Upper lobe of left lung (tissue), 4 donors: Measurements from ENCODE around the gene HLA-DQA1.

ENCODE experiments used
- EP300 ChIP-seq, 4 donors: sonication (generic); formaldehyde crosslinking; IDR thresholded peaks; one replicate each; pipeline ENCODE4 v1.5.1; 2017; ENCODE audit warnings: antibody characterized with exemption in 4 of 4, control low read depth in 2 of 4
- POLR2A ChIP-seq, 4 donors: fragments of 450-650 bp; IDR thresholded peaks; one replicate each; pipeline ENCODE4 v1.5.1; 2016 to 2017; ENCODE audit warnings: antibody characterized with exemption in 4 of 4, mild to moderate bottlenecking in 2 of 4
- POLR2AphosphoS5 ChIP-seq, 2 donors: sonication (generic); formaldehyde crosslinking; IDR thresholded peaks; one replicate each; pipeline ENCODE4 v1.5.1; 2017; ENCODE audit warnings: antibody characterized with exemption in 2 of 2
- TF ChIP-seq, protein P1 (sequence below), 6 experiments: fragments of 450-650 bp in 4 of 6; fragments of 200-600 bp in 2 of 6; sonication (generic) in 2 of 6; IDR thresholded peaks; one replicate each; pipeline ENCODE4 v1.5.1; 2016 to 2019; ENCODE audit warnings: antibody characterized with exemption in 6 of 6

DNA sequence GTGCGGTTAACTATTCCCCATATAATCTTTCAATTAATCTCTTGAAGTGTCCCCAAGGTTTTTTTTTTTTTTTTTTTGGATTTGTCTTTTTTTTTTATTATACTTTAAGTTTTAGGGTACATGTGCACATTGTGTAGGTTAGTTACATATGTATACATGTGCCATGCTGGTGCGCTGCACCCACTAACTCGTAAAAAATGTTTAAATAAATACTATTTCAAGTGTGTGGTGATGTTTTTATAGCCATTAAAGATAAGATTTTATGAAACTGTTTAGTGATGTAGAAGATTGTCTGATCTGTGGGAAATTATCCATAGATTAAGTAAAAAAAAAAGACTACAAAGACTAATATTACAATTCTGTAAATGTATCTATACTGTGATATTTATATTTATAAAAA lies 12.6 kb upstream of the HLA-DQA1 start:
- TF ChIP-seq, protein P1, sequence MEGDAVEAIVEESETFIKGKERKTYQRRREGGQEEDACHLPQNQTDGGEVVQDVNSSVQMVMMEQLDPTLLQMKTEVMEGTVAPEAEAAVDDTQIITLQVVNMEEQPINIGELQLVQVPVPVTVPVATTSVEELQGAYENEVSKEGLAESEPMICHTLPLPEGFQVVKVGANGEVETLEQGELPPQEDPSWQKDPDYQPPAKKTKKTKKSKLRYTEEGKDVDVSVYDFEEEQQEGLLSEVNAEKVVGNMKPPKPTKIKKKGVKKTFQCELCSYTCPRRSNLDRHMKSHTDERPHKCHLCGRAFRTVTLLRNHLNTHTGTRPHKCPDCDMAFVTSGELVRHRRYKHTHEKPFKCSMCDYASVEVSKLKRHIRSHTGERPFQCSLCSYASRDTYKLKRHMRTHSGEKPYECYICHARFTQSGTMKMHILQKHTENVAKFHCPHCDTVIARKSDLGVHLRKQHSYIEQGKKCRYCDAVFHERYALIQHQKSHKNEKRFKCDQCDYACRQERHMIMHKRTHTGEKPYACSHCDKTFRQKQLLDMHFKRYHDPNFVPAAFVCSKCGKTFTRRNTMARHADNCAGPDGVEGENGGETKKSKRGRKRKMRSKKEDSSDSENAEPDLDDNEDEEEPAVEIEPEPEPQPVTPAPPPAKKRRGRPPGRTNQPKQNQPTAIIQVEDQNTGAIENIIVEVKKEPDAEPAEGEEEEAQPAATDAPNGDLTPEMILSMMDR (IDR thresholded peaks at IDR 0.05) = no peak
- no peak for TF ChIP-seq EP300 (IDR thresholded peaks at IDR 0.05)
- no peak for TF ChIP-seq POLR2AphosphoS5 (IDR thresholded peaks at IDR 0.05)
- no peak for TF ChIP-seq POLR2A (IDR thresholded peaks at IDR 0.05)
